CMK (cell line): ENCODE results near the gene ACYP2.
A peak's percentile ranks its signal among the peaks of the same experiment; 100 is the strongest.

Source experiments
- DNase-seq: peaks from one replicate; pipeline ENCODE4 v3.0.0-alpha.2; 2010; ENCODE audit warnings: low read depth

Gene ACYP2

GRCh38 chr2:54329482-54330161 lies 214.2 kb downstream of the ACYP2 start:
- DNase-seq, result no peak

- peak; percentile 94 for DNase-seq
Observed at GRCh38 chr2:54330162-54330925, 214.9 kb downstream of the ACYP2 start.

- DNase-seq, result no peak
Observed at GRCh38 chr2:54330926-54331835, 215.8 kb downstream of the ACYP2 start.

- no peak for DNase-seq
Observed at GRCh38 chr2:54332386-54332785, 217.0 kb downstream of the ACYP2 start.

GRCh38 chr2:54336136-54336976 lies 220.9 kb downstream of the ACYP2 start:
- DNase-seq, result no peak

- no peak for DNase-seq
Observed at GRCh38 chr2:54336977-54337255, 221.5 kb downstream of the ACYP2 start.

GRCh38 chr2:54341656-54342055 lies 226.2 kb downstream of the ACYP2 start:
- no peak for DNase-seq

GRCh38 chr2:54342603-54343002 lies 227.2 kb downstream of the ACYP2 start:
- DNase-seq, result no peak

- no peak for DNase-seq
Observed at GRCh38 chr2:54347622-54348021, 232.2 kb downstream of the ACYP2 start.

- DNase-seq, result no peak
Observed at GRCh38 chr2:54348646-54349045, 233.2 kb downstream of the ACYP2 start.

- DNase-seq, result no peak
Observed at GRCh38 chr2:54350426-54350825, 235.0 kb downstream of the ACYP2 start.

- no peak for DNase-seq
Observed at GRCh38 chr2:54353216-54353615, 237.8 kb downstream of the ACYP2 start.
